GM21515 (cell line): ENCODE data around the gene ACTL6B.

ENCODE experiments used
- ATAC-seq: cut with Tn5 transposase; IDR thresholded peaks from one replicate; pipeline ENCODE4 v1.9.1; 2021; ENCODE audit not compliant: unreplicated experiment

The ACTL6B gene

GRCh38 chr7:100627238-100627549 is 29.1 kb downstream of the ACTL6B start:
- ATAC-seq = no peak

DNA sequence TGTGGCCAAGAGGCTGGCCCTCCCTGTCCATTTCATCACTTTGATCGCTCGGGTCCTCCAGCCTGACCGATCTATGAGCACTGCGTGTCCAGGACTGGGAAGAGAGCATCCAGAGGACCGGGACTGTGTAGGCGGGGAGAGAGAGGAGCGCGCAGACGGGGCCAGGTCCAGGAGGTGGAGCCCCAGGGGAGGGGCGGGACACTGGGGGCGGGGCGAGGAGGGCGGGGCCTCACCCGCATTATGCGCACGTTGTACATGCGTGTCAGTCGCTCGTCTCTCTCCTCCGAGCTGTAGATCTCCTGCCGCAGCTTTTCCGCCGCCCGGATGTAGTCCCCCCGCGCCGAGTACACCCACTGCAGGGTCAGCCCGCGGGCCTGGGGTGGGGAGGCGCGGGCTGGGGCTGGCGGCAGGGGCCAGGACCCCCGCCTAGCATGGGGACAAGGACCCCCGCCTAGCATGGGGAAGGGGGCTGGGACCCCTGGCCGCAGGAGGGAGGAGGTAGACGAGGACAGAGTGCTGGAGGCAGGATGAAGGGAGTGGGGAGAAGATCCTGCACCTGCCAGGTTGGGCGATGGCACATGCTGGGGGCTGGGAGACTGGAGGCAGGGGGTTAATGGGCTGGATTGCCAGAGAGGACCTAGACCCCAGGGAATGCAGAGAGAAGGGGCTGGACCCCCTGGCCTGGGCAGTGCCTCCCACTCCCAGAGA is 29.6 kb downstream of the ACTL6B start:
- ATAC-seq = peak; percentile 74

DNA sequence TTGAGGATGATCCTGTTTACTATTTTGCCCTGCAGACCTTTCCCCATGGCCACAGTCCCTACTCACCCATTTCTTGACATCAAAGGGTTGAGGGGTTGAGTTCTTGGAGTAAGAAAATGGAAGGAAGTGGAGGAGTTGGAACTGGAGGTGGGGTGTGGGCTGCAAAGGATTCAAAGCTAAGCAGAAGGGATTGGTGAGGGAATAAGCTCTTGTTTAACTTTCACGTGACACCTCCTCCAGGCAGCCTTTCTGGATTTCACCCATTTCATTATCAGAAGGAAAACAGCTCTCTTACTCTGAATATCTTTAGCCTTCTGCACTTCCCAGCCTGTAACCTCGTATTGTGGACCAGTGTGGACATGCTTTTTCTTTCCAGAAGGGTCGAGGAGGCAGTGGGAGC is 30.2 kb downstream of the ACTL6B start:
- ATAC-seq = no peak

DNA sequence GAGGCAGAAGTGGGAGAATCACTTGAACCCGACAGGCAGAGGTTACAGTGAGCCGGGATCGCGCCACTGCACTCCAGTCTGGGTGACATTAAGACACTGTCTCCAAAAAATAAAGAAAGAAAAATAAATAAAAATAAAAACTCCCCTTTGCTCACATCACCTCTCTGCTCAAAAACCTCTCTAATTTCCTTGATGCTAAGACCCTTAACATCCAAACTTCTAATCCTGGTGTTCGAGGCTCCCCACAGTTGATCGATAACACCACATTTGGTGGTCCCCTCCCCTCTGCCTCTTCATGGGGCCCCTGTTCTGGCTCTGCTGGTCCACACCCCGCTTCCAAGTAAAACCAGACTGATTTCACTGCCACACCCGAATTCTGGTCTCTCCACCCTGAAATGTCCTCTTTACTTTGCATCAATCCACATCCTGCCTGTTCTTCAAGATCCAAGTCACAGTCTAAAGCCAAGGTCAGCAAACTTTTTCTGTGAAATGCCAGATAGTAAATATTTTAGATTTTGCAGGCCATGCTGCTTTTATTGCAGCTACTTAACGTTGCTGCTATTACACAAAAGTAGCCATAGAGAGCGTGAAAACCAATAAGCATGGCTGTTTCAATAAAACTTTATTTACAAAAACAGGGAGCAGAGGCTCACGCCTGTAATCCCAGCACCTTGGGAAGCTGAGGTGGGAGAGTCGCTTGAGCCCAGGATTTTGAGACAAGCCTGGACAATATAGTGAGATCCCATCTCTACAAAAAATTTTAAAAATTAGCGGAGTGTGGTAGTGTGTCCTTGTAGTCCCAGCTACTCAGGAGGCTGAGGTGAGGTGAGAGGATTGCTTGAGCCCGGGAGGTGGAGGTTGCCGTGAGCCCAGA is 32.1 kb downstream of the ACTL6B start:
- no peak for ATAC-seq

DNA sequence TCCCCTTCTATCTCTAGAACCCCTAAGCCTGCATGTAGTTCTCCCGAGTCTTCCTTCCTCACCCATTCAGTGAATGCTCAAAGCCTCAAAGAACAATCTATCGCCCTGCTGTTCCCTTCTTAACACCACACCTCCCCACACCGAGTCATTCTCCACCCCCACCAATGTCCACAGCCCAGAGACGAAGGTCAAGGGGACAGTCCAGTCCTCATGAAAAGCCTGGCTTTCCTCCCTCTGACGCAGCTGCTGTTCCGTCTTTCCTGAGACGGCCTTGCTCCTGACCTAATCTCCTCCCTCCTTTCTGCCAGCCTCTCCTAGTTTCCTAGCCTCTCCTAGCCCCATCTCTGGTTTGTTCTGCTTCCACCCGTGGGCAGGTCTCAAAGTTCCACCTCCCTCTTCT is 34.7 kb downstream of the ACTL6B start:
- no peak for ATAC-seq

GRCh38 chr7:100620804-100621203 is 35.4 kb downstream of the ACTL6B start:
- no peak for ATAC-seq

- ATAC-seq = no peak
Measured at GRCh38 chr7:100620239-100620638, 36.0 kb downstream of the ACTL6B start.

DNA sequence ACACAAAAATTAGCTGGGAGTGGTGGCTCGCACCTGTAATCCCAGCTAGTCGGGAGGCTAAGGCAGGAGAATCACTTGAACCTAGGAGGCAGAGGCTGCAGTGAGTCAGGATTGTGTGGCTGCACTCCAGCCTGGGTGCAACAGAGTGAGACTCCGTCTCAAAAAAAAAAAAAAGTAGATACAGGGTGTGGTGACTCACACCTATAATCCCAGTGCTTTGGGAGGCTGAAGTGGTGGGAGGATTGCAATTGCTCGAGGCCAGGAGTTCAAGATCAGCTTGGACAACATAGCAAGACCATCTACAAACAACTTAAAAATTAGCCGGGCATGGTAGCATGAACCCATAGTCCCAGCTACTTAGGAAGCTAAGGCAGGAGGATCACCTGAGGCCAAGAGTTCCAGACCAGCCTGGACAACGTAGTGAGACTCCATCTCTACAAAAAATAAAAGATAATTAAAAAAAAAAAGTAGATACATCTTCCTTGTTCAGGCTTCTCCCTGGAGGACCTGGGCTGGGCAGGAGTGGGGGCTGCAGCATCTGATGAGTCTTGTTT is 41.9 kb downstream of the ACTL6B start:
- no peak for ATAC-seq

GRCh38 chr7:100613412-100614175 is 42.7 kb downstream of the ACTL6B start:
- ATAC-seq = no peak

- ATAC-seq = peak; percentile 3
Measured at GRCh38 chr7:100612730-100613390, 43.4 kb downstream of the ACTL6B start.

DNA sequence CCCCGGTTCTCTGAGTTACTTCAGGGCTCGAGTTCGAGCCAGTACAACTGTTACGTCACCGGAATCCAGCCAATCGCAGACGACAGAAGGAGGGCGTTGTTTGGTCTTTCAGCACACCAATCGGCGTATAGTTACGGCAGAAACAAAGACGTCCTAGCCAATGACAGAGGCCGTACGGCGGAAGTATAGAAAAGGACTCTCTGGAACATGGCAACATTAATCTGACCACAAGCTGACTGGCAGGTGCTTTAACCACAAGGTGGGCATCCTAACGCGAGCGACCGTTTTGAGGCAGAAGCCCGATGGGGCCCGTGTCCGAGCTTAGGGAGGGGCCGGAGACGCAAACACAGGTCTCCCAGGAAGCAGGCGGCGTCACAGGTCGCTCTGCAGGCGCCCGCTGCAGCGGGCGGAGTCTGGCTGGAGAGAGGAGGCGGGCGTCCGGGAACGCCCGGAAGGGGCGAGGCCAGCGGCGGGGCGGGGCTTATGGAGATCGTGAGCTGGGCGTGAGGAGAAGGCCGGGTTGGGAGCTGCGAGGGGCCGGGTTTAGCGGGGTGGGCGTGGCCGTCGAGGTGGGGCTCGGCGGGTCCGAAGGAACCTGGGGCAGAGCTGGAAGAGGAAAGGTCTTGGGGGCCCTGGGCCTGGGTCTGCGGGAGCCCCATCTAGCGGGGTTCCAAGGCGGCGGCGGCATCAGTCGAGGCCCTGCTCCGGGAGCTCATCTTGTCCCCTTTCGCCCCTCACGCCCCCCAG is 44.1 kb downstream of the ACTL6B start, which contains the start of gene MOSPD3:
MOSPD3 (plus strand) TSS at position 558 of the 747 bp plus-strand sequence. CDS start 252 bp downstream, outside the sequence.
- ATAC-seq = peak; percentile 88

- no peak for ATAC-seq
Measured at GRCh38 chr7:100609958-100610357, 46.3 kb downstream of the ACTL6B start.

DNA sequence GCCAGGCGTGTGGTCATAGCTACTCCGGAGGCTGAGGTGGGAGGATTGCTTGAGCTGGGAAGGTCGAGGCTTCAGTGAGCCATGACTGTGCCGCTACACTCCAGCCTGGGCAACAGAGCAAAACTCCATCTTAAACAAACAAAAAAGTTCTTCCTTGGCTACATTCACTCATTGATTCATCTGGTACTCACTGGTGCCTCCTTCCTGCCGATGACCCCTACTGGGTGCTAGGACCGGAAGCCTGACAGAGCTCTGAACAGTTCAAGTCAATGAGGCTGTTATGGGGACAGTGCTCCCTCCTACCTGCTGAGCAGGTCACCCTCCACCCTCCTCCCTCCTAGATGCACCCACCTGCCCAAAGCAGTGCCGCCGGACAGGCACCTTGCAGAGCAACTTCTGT is 49.1 kb downstream of the ACTL6B start:
- ATAC-seq = no peak

GRCh38 chr7:100606313-100606712 is 49.9 kb downstream of the ACTL6B start:
- no peak for ATAC-seq

DNA sequence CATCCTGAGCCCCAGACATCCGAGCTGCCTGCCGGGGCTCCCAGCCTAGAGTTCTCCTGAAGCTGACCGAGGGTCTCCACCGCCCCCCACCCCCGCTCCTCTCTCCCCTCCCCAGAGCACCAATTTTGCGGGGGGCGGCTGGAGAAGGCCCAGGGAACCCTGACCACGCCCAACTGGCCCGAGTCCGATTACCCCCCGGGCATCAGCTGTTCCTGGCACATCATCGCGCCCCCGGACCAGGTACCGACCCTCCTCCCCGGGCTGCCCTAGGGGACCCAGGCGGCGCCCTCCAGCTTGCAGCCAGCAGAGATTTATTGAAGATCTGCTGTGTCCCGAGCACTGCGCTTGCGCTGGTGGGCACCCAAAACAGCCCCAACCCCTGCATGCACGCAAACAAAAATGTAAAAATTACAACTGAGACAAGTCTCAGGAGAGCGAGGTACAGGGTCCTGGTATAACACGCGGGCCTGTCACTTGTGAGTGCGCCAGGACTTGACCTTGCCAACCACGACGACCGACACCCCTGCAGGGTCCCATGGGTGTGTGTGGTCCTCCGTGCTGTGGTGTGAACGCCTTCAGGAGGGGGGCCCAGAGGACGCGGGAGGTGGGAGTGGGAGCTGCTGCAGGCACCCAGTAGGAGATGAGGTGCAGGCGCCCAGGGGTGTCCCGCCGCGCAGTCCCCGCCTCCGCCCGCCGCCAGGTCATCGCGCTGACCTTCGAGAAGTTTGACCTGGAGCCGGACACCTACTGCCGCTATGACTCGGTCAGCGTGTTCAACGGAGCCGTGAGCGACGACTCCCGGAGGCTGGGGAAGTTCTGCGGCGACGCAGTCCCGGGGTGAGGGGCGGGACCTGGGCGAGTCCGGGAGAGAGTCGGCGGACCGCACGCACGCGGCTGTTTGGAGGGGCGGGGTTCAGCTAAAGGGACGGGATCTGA is 51.0 kb downstream of the ACTL6B start:
- no peak for ATAC-seq

DNA sequence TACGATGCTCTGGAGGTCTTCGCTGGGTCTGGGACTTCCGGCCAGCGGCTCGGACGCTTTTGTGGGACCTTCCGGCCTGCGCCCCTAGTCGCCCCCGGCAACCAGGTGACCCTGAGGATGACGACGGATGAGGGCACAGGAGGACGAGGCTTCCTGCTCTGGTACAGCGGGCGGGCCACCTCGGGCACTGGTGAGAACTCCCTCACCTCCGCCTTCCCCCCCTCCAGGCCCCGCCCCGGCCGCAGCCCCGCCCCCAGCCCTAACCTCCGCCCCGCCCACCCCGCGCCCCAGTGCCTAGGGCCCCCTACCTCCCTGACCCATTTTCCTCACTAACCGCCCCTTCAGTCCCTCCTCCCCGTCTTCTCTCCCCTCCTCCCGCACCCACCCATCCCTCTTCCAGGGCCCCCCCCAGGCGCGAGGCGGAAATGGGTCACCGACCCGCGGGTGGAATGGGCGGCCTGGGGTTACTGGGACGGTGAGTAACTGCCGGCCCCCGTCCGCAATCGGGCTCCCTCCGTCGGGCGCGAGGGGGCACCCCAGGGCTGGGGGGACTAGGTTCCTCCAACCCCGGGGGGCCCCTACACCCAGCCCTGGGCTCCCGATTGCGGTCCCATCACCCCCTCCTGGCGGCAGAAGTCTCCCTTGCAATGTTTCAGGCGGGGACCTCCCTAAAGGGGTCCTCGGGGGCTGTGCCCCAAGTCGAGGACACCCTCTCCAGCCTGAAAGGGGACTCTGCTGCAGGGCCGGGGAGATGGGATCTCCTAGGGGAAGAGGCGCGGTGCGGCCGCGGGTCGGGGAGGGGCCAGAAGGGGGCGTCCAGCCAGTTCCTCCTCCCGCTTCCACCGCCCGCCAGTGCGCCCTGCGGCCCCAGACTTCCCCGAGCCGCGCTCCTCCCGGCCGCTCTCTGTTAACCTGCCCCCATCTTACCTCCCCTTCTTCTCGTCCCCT is 51.9 kb downstream of the ACTL6B start:
- ATAC-seq = no peak

DNA sequence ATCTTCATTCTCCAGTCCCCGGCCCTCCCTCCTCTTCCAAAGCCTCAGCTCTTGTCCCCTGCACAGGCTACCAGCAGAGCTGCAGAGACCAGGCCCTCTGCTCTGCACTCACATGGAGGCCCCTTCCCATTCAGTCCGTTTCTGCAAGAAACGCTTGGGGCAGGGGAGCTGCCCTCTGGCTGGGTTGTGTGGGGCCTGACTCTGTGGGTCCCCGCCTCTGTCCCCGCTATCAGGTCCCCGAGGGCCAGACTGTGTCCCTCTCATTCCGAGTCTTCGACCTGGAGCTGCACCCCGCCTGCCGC is 52.6 kb downstream of the ACTL6B start:
- ATAC-seq = no peak
